ENCODE measurements around the gene STK24. TPM values are rescaled to one million over a fixed set of nuclear protein-coding genes. Genes with fewer than 3 reads are reported as not detected.

Gene STK24
- total RNA-seq, 3 donors from 2014 or later = 61.3 to 149 (median 71.9) TPM

DNA sequence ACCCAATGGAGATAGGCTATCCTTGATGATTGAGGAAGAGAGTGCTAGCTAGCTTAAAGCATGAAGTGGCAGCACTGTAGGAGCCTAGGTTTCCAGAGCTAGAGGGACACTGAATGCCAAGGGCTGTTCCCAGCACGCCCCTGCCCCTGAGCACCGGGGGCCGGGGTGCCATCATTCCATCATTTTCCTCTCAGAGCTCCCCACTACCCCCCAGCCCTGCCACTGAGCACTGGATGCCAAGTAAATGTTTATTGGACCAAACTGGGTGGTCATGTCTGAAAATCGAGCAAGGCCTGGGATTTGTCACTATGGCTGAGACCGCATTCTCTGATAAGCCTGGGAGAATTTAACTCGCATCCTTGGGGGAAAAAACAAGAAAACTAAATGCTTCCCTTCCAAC is 142.8 kb downstream of the STK24 start:
- Histone ChIP-seq H3K27me3 (no peaks in the 10 kb centered on the region), H3K4me3 (no peak overlapping the region), H3K36me3 (no peaks in the 10 kb centered on the region), H3K27ac (no peak overlapping the region), H3K9me3 (no peaks in the 10 kb centered on the region), H3K4me1 (no peaks in the 10 kb centered on the region)
- intact Hi-C loops (cut with DNase I; ENCODE audit: low total_unique reads) = no loop called here
- no peak for DNase-seq (ENCODE audit: low spot score in 2 of 2)
- TF ChIP-seq POLR2A (IDR thresholded peaks at IDR 0.05) (no peak), POLR2AphosphoS5 (IDR thresholded peaks at IDR 0.05) (no peak)
- TF ChIP-seq, protein P1, sequence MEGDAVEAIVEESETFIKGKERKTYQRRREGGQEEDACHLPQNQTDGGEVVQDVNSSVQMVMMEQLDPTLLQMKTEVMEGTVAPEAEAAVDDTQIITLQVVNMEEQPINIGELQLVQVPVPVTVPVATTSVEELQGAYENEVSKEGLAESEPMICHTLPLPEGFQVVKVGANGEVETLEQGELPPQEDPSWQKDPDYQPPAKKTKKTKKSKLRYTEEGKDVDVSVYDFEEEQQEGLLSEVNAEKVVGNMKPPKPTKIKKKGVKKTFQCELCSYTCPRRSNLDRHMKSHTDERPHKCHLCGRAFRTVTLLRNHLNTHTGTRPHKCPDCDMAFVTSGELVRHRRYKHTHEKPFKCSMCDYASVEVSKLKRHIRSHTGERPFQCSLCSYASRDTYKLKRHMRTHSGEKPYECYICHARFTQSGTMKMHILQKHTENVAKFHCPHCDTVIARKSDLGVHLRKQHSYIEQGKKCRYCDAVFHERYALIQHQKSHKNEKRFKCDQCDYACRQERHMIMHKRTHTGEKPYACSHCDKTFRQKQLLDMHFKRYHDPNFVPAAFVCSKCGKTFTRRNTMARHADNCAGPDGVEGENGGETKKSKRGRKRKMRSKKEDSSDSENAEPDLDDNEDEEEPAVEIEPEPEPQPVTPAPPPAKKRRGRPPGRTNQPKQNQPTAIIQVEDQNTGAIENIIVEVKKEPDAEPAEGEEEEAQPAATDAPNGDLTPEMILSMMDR (IDR thresholded peaks at IDR 0.05) = no peak

DNA sequence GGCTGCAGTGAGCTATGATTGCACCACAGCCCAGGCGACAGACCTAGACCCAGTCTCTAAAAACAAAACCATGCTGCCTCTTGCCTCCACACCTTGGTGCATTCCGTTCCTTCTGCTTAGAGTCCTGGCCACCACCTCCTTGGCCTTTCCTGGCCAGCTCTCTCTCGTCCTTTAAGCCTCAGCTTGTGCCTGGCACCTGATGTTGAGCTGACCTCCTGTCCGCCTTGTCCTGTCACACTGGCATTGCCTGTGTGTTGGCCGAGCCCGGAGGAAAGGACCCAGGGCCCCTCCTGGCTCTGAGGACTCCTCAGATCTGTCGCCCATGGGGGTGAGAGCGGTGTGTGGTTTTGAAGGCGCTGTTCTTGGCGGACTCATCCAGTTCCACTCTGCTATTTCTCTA is 143.3 kb downstream of the STK24 start:
- H3K27me3 ChIP-seq = no peaks in the 10 kb centered on the region
- TF ChIP-seq, protein P1 (IDR thresholded peaks at IDR 0.05) = no peak
- TF ChIP-seq POLR2AphosphoS5 (IDR thresholded peaks at IDR 0.05) (no peak), POLR2A (IDR thresholded peaks at IDR 0.05) (no peak)
- intact Hi-C loops (cut with DNase I; ENCODE audit: low total_unique reads) = no loop called here
- no peaks in the 10 kb centered on the region for H3K4me1 ChIP-seq
- no peak overlapping the region for H3K4me3 ChIP-seq
- no peak for DNase-seq (ENCODE audit: low spot score in 2 of 2)
- no peaks in the 10 kb centered on the region for H3K36me3 ChIP-seq
- no peak overlapping the region for H3K27ac ChIP-seq
- H3K9me3 ChIP-seq = no peaks in the 10 kb centered on the region

GRCh38 chr13:98432638-98433037 is 144.3 kb downstream of the STK24 start:
- no peaks in the 10 kb centered on the region for H3K4me1 ChIP-seq
- TF ChIP-seq, protein P1 (IDR thresholded peaks at IDR 0.05) = no peak
- TF ChIP-seq POLR2A (IDR thresholded peaks at IDR 0.05) (no peak), POLR2AphosphoS5 (IDR thresholded peaks at IDR 0.05) (no peak)
- H3K4me3 ChIP-seq = no peak overlapping the region
- no peak overlapping the region for H3K27ac ChIP-seq
- H3K27me3 ChIP-seq = no peaks in the 10 kb centered on the region
- no peak for DNase-seq (ENCODE audit: low spot score in 2 of 2)
- no peaks in the 10 kb centered on the region for H3K36me3 ChIP-seq
- intact Hi-C loops (cut with DNase I; ENCODE audit: low total_unique reads) = no loop called here
- H3K9me3 ChIP-seq = no peaks in the 10 kb centered on the region

DNA sequence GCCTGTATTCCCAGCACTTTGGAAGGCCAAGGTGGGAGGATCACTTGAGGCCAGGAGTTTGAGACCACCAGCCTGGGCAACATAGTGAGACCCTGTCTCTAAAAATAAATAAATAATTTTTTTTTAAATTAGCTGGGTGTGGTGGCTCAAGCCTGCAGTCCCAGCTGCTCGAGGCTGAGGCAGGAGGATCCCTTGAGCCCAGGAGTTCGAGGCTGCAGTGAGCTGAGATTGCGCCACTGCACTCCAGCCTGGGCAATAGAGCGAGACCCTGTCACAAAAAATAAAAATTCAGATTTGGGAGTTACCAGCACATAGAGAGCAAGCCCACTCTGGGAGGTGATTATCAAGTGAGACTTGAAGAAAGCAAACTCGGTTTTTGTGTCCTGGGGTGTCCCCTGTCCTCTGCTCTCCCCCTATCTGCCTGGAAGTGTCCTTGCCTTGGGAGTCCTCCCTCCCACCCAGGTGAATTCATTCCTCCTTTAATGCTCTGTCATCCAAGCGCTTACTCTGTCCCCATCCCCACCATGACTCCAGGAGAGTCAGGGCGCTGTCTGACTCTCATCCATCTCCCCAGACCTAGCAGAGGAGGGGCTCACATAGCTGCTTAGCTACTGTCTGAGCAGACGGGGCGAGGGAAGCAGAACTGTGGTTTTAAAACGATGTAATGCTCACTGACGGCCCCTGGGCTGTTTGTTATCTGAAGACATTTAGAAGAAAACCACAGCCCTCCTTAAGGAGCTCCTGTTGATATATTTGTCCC is 146.8 kb downstream of the STK24 start:
- Histone ChIP-seq H3K36me3 (no peaks in the 10 kb centered on the region), H3K27ac (no peak overlapping the region)
- intact Hi-C loops (cut with DNase I; ENCODE audit: low total_unique reads) = no loop called here

DNA sequence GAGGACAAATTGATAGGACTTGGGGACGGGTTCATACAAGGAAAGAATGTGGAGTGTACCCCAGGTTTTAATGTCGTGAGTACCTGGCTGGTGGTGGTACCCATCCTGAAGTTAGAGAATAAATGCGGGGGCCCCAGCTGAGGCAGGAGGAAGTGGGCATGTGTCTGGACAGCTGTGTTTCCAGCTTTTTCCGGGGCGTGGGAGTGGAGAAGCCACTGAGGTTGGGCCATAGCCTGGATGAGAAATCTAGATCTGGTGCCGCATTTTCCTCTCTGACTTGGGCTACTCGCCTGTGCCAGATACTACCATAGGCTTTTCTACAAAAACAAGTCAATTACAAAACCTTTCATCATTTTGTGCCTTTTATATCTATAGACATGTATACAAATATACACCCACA is 147.4 kb downstream of the STK24 start:
- Histone ChIP-seq H3K36me3 (no peaks in the 10 kb centered on the region), H3K4me1 (no peaks in the 10 kb centered on the region), H3K4me3 (no peak overlapping the region), H3K9me3 (no peaks in the 10 kb centered on the region), H3K27ac (no peak overlapping the region), H3K27me3 (no peaks in the 10 kb centered on the region)
- TF ChIP-seq POLR2A (IDR thresholded peaks at IDR 0.05) (no peak), POLR2AphosphoS5 (IDR thresholded peaks at IDR 0.05) (no peak)
- TF ChIP-seq, protein P1 (IDR thresholded peaks at IDR 0.05) = no peak
- intact Hi-C loops (cut with DNase I; ENCODE audit: low total_unique reads) = no loop called here
- DNase-seq (ENCODE audit: low spot score in 2 of 2) = no peak

More for the DNA sequence above, 146.8 kb downstream of the STK24 start:
- Histone ChIP-seq H3K4me1 (no peaks in the 10 kb centered on the region), H3K27me3 (no peaks in the 10 kb centered on the region), H3K9me3 (no peaks in the 10 kb centered on the region), H3K4me3 (no peak overlapping the region)
- no peak for DNase-seq (ENCODE audit: low spot score in 2 of 2)
- TF ChIP-seq POLR2AphosphoS5 (IDR thresholded peaks at IDR 0.05) (no peak), POLR2A (IDR thresholded peaks at IDR 0.05) (no peak)
- TF ChIP-seq, protein P1 (IDR thresholded peaks at IDR 0.05) = no peak

All from breast epithelium (tissue), 4 donors.